IMR-90 (cell line): ENCODE data around the gene EPC2. TPM values are rescaled to one million over a fixed set of nuclear protein-coding genes. Genes with fewer than 3 reads are reported as not detected.
"Not testable (repeated sequence)": the region's sequence is repeated elsewhere in the genome, so short reads cannot be mapped to it uniquely, and the experiment has no call there.

Experiments used
- ATAC-seq: fragments of 200-7000 bp; cut with Tn5 transposase; 2 replicates; pipeline ENCODE4 v1.9.1; 2020; ENCODE audit warnings: low read depth, mild to moderate bottlenecking, moderate library complexity
- BruUV-seq: library from RNA; stranded (reverse); fragments of 400-500 nt; replicated peaks from 2 replicates; lab custom pipeline; 2021; lab: Mats Ljungman, UMichigan
- CTCF ChIA-PET: fragments of 300-600 bp; formaldehyde crosslinking; extraction: SDS; loops from one replicate; lab custom pipeline; 2021; ENCODE audit warnings: antibody characterized with exemption; lab: Yijun Ruan, JAX
- POLR2A ChIA-PET: fragments of 300-600 bp; sonication (Branson Sonifier 250); formaldehyde crosslinking; loops from one replicate; lab custom pipeline; 2022; ENCODE audit warnings: antibody characterized with exemption; ENCODE audit not compliant: unreplicated experiment; lab: Charles Lee
- DNase-seq: peaks from one replicate; pipeline ENCODE4 v3.0.0; 2013
- H2AFZ ChIP-seq: replicated peaks from 2 replicates; pipeline ENCODE3; 2013; ENCODE audit warnings: low read length, mild to moderate bottlenecking; ENCODE audit not compliant: poor library complexity
- H2AK5ac ChIP-seq: 2 replicates; pipeline ENCODE4 v1.6.1; 2013; ENCODE audit warnings: low read depth, low read length, inconsistent platforms
- H2AK9ac ChIP-seq: replicated peaks from 2 replicates; pipeline ENCODE3; 2013; ENCODE audit warnings: mild to moderate bottlenecking, low read depth, low read length, moderate library complexity; ENCODE audit not compliant: poor library complexity
- H2BK120ac ChIP-seq: 2 replicates; pipeline ENCODE4 v1.6.1; 2013; ENCODE audit warnings: low read depth, low read length, inconsistent platforms
- H2BK15ac ChIP-seq: 3 replicates; pipeline ENCODE4 v1.6.1; 2013; ENCODE audit warnings: low read depth, low read length, inconsistent platforms
- H2BK20ac ChIP-seq: 2 replicates; pipeline ENCODE4 v1.6.1; 2013; ENCODE audit warnings: low read depth, mild to moderate bottlenecking, inconsistent platforms, low read length, moderate library complexity
- H2BK5ac ChIP-seq: 2 replicates; pipeline ENCODE4 v1.6.1; 2013; ENCODE audit warnings: mild to moderate bottlenecking, low read depth, low read length, inconsistent platforms; ENCODE audit not compliant: poor library complexity, severe bottlenecking
- H3K14ac ChIP-seq: replicated peaks from 2 replicates; pipeline ENCODE4 v1.6.1; 2013; ENCODE audit warnings: low read depth, low read length, inconsistent platforms
- H3K18ac ChIP-seq: 2 replicates; pipeline ENCODE4 v1.6.1; 2013; ENCODE audit warnings: low read depth, low read length, control low read depth
- H3K23ac ChIP-seq: 2 replicates; pipeline ENCODE4 v1.6.1; 2013; ENCODE audit warnings: low read depth, low read length, inconsistent platforms
- H3K27ac ChIP-seq: 2 replicates; pipeline ENCODE4 v1.5.1; 2013; ENCODE audit warnings: mild to moderate bottlenecking, control low read depth, low read length; ENCODE audit not compliant: insufficient read depth
- H3K27me3 ChIP-seq: 2 replicates; pipeline ENCODE4 v1.6.1; 2013; ENCODE audit warnings: low read length; ENCODE audit not compliant: control insufficient read depth, insufficient read depth
- H3K36me3 ChIP-seq: 2 replicates; pipeline ENCODE4 v1.6.1; 2013; ENCODE audit warnings: low read length, mixed read lengths; ENCODE audit not compliant: control insufficient read depth, insufficient read depth
- H3K4ac ChIP-seq: 2 replicates; pipeline ENCODE4 v1.6.1; 2013; ENCODE audit warnings: low read depth, low read length, inconsistent platforms
- H3K4me1 ChIP-seq: 2 replicates; pipeline ENCODE4 v1.6.1; 2013; ENCODE audit warnings: low read length, mixed read lengths; ENCODE audit not compliant: control insufficient read depth, insufficient read depth
- H3K4me2 ChIP-seq: 2 replicates; pipeline ENCODE4 v1.6.1; 2013; ENCODE audit warnings: low read depth, mild to moderate bottlenecking, control low read depth, low read length, moderate library complexity
- H3K4me3 ChIP-seq: 2 replicates; pipeline ENCODE4 v1.5.1; 2013; ENCODE audit warnings: low read depth, mild to moderate bottlenecking, control low read depth, low read length, moderate library complexity; ENCODE audit not compliant: insufficient read depth
- H3K56ac ChIP-seq: 2 replicates; pipeline ENCODE4 v1.6.1; 2013; ENCODE audit warnings: low read length, inconsistent platforms; ENCODE audit not compliant: insufficient read depth; ENCODE audit errors: extremely low read depth
- H3K79me1 ChIP-seq, 2 experiments: 2 replicates each; pipeline ENCODE4 v1.6.1; 2013; ENCODE audit warnings: low read length in 2 of 2, inconsistent platforms in 1 of 2, low read depth in 1 of 2
- H3K9ac ChIP-seq: 2 replicates; pipeline ENCODE4 v1.6.1; 2013; ENCODE audit warnings: low read depth, low read length, control low read depth
- H3K9me1 ChIP-seq: 2 replicates; pipeline ENCODE4 v1.6.1; 2013; ENCODE audit warnings: low read length, inconsistent platforms; ENCODE audit not compliant: insufficient read depth
- H3K9me3 ChIP-seq: 2 replicates; pipeline ENCODE4 v1.6.1; 2013; ENCODE audit warnings: low read length; ENCODE audit not compliant: control insufficient read depth, insufficient read depth
- H4K20me1 ChIP-seq: 2 replicates; pipeline ENCODE4 v1.6.1; 2013; ENCODE audit warnings: low read length, inconsistent platforms; ENCODE audit not compliant: insufficient read depth
- H4K5ac ChIP-seq: 2 replicates; pipeline ENCODE4 v1.6.1; 2013; ENCODE audit warnings: mild to moderate bottlenecking, low read depth, low read length, control low read depth
- H4K8ac ChIP-seq, 2 experiments: 2 replicates each; pipeline ENCODE4 v1.6.1; 2013; ENCODE audit warnings: low read depth in 2 of 2, low read length in 2 of 2, control low read depth in 1 of 2, inconsistent platforms in 1 of 2
- H4K91ac ChIP-seq: 2 replicates; pipeline ENCODE4 v1.6.1; 2013; ENCODE audit warnings: low read depth, low read length, inconsistent platforms; ENCODE audit not compliant: insufficient read depth
- dilution Hi-C: fragments of 300-500 bp; cut with HindIII; formaldehyde crosslinking; loops from one replicate; pipeline ENCODE4 v1.14.3; 2018; ENCODE audit warnings: low sequenced_read_pairs; ENCODE audit not compliant: unreplicated experiment
- in situ Hi-C: fragments of 300-500 bp; cut with MboI; formaldehyde crosslinking; loops from 3 replicates; pipeline ENCODE4 v1.14.3; 2019; ENCODE audit warnings: low sequenced_read_pairs, inconsistent platforms, mixed read lengths
- intact Hi-C: fragments of 100-400 bp; cut with micrococcal nuclease; formaldehyde crosslinking; loops from 2 replicates; pipeline ENCODE4 v1.10.0; 2022
- polyA plus RNA-seq, 3 experiments: library from polyadenylated mRNA; depleted of rRNA; stranded (reverse); fragments of >200 nt; gene quantifications; 2 replicates each; pipeline ENCODE4 v1.2.3, GENCODE V29; 2012; ENCODE audit warnings: low replicate concordance in 1 of 3
- total RNA-seq: library from RNA; depleted of rRNA; stranded (reverse); fragments of >200 nt; gene quantifications from 2 replicates; pipeline ENCODE4 v1.2.3, GENCODE V29; 2012

EPC2 gene
- total and polyA plus RNA-seq, 2 of the 4 experiments (the other 2 are of a cell fraction): 10.6 to 22.6 TPM

DNA sequence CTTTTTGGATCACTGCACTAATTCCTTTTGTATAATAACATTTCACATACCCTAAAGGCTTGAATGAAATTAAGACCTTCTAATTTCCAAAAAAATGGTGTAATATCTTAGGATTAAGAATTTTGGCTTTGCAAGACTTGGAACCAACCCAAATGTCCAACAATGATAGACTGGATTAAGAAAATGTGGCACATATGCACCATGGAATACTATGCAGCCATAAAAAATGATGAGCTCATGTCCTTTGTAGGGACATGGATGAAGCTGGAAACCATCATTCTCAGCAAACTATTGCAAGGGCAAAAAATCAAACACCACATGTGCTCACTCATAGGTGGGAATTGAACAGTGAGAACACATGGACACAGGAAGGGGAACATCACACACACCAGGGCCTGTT lies 43.5 kb downstream of the EPC2 start:
- H3K23ac ChIP-seq, H3K18ac ChIP-seq, H2BK120ac ChIP-seq, H3K4me2 ChIP-seq, H3K4ac ChIP-seq, H3K9ac ChIP-seq, H3K14ac ChIP-seq, H2AK9ac ChIP-seq, H4K91ac ChIP-seq, H2AFZ ChIP-seq, dilution Hi-C loops, H2AK5ac ChIP-seq, H3K9me1 ChIP-seq, H3K9me3 ChIP-seq, H3K27me3 ChIP-seq, POLR2A ChIA-PET, H3K4me3 ChIP-seq, intact Hi-C loops, H3K27ac ChIP-seq, ATAC-seq, H3K36me3 ChIP-seq, H2BK15ac ChIP-seq, H3K4me1 ChIP-seq, H2BK20ac ChIP-seq, in situ Hi-C loops, H3K56ac ChIP-seq, DNase-seq, H2BK5ac ChIP-seq, H4K8ac ChIP-seq, H4K5ac ChIP-seq, BruUV-seq: not testable (repeated sequence)
- peaks cover 14 to 29% of the 10 kb centered on the region in 2 experiments for H3K79me1 ChIP-seq
- H4K20me1 ChIP-seq: peaks cover 28% of the 10 kb centered on the region
- CTCF ChIA-PET: interaction anchor here (1.2 kb wide), 1 partner anchor 14 kb away, joined by 3 read pairs; no protein-coding TSS in a partner anchor
